Measurements from ENCODE around the gene SEPTIN8.

GRCh38 chr5:132764671-132765238, 12.3 kb downstream of the SEPTIN8 start:
- TF ChIP-seq CTCF (IDR thresholded peaks at IDR 0.05) (no peak), POLR2A (IDR thresholded peaks at IDR 0.05) (no peak)
